Ascending aorta (tissue), 2 donors: ENCODE results near the gene CACNG4. TPM values are rescaled to one million over a fixed set of nuclear protein-coding genes. Genes with fewer than 3 reads are reported as not detected.

Experiments
- DNase-seq, 2 donors: peaks; one replicate each; pipeline ENCODE4 v3.0.0-alpha.2; 2019; ENCODE audit warnings: low spot score in 2 of 2
- H3K27ac ChIP-seq, 2 donors: fragments of 200-600 bp; sonication (generic); one replicate each; pipeline ENCODE4 v1.5.1; 2016 to 2017; ENCODE audit warnings: mild to moderate bottlenecking in 1 of 2
- H3K27me3 ChIP-seq: fragments of 200-600 bp; sonication (generic); one replicate; pipeline ENCODE4 v1.5.1; 2017
- H3K36me3 ChIP-seq, 2 donors: fragments of 200-600 bp; sonication (generic); one replicate each; pipeline ENCODE4 v1.5.1; 2016
- H3K4me1 ChIP-seq, 2 donors: fragments of 200-600 bp; sonication (generic); one replicate each; pipeline ENCODE4 v1.5.1; 2016 to 2017; ENCODE audit warnings: mild to moderate bottlenecking in 1 of 2
- H3K4me3 ChIP-seq, 2 donors: fragments of 200-600 bp; sonication (generic); one replicate each; pipeline ENCODE4 v1.5.1; 2016 to 2017; ENCODE audit warnings: mild to moderate bottlenecking in 1 of 2
- H3K9me3 ChIP-seq, 2 donors: fragments of 200-600 bp; sonication (generic); one replicate each; pipeline ENCODE4 v1.5.1; 2016
- intact Hi-C: fragments of 100-400 bp; cut with DNase I; formaldehyde crosslinking; loops from one replicate; pipeline ENCODE4 v1.15.1; 2023
- total RNA-seq: library from RNA; depleted of rRNA; stranded (reverse); fragments of >200 nt; gene quantifications from one replicate; pipeline ENCODE4 v1.1.0, GENCODE V29; 2016
- TF ChIP-seq, protein P1 (sequence below), 3 experiments: fragments of 200-600 bp in 2 of 3; fragments of 450-650 bp in 1 of 3; sonication (generic) in 2 of 3; IDR thresholded peaks; one replicate each; pipeline ENCODE4 v1.5.1; 2016 to 2019; ENCODE audit warnings: antibody characterized with exemption in 3 of 3, mild to moderate bottlenecking in 1 of 3, moderate library complexity in 1 of 3

Gene CACNG4
- total RNA-seq, 1 donor from 2014 or later = not detected

DNA sequence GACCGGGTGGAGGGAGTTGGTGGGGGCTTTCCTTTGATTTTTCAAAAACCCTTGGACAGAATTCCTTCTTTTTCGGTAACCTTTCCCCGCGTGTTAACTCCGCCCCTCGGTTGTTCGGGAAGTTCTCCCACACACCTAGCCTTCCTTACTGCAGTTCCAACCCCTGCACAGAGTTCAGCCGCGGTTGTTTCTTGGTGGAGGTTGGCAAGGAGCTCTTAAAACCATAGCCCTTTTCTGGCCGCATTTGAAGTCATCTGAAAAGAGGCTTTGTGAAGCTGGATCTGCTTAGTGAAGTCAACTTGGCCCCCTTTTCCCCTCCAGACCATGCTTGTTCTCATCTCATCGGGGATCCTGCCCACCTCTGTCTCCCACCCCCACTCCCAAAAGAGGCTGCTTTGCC lies 1.8 kb downstream of the CACNG4 start:
- peaks cover 0 to 3% of the 10 kb centered on the region in 2 donors for H3K4me1 ChIP-seq
- no peaks in the 10 kb centered on the region for H3K36me3 ChIP-seq
- peaks cover 8% of the 10 kb centered on the region for H3K27me3 ChIP-seq
- peak overlapping the region in 1 of 2 donors; percentile 60 for H3K4me3 ChIP-seq
- H3K27ac ChIP-seq = no peak overlapping the region
- TF ChIP-seq, protein P1, sequence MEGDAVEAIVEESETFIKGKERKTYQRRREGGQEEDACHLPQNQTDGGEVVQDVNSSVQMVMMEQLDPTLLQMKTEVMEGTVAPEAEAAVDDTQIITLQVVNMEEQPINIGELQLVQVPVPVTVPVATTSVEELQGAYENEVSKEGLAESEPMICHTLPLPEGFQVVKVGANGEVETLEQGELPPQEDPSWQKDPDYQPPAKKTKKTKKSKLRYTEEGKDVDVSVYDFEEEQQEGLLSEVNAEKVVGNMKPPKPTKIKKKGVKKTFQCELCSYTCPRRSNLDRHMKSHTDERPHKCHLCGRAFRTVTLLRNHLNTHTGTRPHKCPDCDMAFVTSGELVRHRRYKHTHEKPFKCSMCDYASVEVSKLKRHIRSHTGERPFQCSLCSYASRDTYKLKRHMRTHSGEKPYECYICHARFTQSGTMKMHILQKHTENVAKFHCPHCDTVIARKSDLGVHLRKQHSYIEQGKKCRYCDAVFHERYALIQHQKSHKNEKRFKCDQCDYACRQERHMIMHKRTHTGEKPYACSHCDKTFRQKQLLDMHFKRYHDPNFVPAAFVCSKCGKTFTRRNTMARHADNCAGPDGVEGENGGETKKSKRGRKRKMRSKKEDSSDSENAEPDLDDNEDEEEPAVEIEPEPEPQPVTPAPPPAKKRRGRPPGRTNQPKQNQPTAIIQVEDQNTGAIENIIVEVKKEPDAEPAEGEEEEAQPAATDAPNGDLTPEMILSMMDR (IDR thresholded peaks at IDR 0.05) = no peak
- H3K9me3 ChIP-seq = no peaks in the 10 kb centered on the region
- intact Hi-C loops = no loop called here
- DNase-seq = no peak

DNA sequence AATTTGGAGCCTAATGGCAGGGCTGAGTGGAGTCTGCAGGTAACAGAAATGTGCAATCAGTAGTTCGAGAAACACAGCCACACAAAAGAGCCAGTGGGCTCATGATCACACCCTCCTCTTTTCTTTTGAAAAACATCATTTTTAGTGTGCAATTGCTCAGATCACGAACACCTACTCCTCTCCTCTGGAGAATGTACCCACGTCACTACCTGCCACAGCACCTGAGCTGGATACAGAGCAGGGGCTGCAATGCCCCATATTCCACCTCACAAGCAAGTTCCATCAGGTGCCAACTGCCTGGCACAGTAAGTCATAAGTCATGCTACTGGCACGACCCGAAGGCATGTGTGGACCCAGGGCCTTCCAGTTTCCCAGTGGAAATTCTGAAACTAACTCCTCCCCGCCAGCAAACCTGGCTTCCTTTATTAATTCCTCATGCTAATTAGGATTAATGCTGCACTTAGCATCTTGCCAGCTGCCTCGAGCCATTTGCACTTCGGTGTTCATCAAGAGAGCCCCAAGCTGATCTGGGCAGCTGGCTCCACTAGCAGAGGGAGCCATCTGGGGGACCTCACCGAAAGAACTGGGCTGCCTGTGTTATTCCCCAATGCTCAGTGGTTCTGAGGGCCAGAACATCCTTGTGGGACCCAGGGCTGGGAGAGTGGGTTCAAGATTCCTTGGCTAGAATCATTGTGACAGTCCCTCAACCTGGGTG lies 2.4 kb downstream of the CACNG4 start:
- H3K27me3 ChIP-seq = peaks cover 8% of the 10 kb centered on the region
- intact Hi-C loops = no loop called here

DNA sequence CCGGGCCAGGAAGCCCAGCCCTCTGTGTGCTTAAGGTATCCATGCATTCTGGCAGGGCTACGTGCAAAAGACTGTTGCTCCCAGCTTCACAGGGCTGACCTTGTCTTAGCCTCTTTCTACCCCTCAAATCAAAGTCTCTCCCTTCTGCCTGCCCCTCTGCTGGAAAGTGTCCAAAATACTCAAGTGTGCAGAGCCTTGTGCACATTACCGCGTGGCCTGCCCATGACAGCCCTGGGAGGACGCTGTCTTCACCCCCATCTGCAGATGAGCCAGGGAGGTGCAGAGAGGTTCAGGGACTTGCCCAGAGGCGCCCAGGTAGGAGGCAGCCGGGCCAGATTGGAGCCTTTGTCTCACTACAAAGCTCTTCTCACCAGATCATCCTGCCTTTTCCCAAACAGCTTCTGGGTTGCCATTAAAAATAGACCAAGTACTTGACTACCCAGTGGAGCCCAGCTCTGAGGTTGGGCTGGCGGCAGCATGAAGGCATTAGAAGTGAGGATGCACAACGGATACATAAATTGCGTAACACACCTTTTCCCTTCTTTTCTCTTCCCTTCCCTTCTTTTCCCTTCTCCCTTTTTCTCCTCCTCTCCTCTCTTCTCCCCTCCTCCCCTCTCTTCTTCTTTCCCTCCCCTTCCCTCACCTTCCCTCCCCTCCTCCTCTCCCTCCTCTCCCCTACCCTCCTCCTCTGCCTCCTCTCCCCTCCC lies 3.5 kb downstream of the CACNG4 start:
- no peaks in the 10 kb centered on the region for H3K9me3 ChIP-seq
- H3K27ac ChIP-seq = no peak overlapping the region
- intact Hi-C loops = no loop called here
- no peak for DNase-seq
- H3K27me3 ChIP-seq = peaks cover 8% of the 10 kb centered on the region
- TF ChIP-seq, protein P1 (IDR thresholded peaks at IDR 0.05) = no peak
- peaks cover 0 to 3% of the 10 kb centered on the region in 2 donors for H3K4me1 ChIP-seq
- H3K36me3 ChIP-seq = no peaks in the 10 kb centered on the region
- H3K4me3 ChIP-seq = no peak overlapping the region

More for the DNA sequence above, 2.4 kb downstream of the CACNG4 start:
- Histone ChIP-seq H3K36me3 (no peaks in the 10 kb centered on the region), H3K4me1 (peaks cover 0 to 3% of the 10 kb centered on the region in 2 donors), H3K9me3 (no peaks in the 10 kb centered on the region), H3K27ac (no peak overlapping the region), H3K4me3 (no peak overlapping the region)
- TF ChIP-seq, protein P1 (IDR thresholded peaks at IDR 0.05) = no peak
- DNase-seq = no peak

DNA sequence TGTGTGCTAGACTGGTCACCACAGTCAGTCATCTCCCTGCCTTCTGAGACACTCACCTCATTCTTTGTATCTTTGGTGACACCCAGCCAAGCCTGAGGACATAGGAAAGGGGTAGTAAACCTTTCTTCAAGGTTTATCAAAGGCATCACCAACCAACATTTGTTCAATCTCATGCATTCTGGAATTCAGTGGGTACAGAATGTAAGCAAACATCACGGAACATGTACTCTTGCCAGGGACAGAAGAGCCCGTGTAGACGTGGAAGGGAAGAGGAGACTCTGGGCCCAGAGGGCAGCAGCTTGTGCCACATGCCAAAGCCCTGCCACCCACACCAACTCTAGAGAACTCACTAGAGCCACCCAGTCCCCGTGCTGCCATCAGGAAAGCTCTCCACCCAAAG lies 4.4 kb downstream of the CACNG4 start:
- Histone ChIP-seq H3K4me3 (no peak overlapping the region), H3K9me3 (no peaks in the 10 kb centered on the region), H3K27me3 (peaks cover 8% of the 10 kb centered on the region), H3K36me3 (no peaks in the 10 kb centered on the region), H3K4me1 (peaks cover 0 to 3% of the 10 kb centered on the region in 2 donors), H3K27ac (no peak overlapping the region)
- intact Hi-C loops = no loop called here
- no peak for DNase-seq
- TF ChIP-seq, protein P1 (IDR thresholded peaks at IDR 0.05) = no peak

DNA sequence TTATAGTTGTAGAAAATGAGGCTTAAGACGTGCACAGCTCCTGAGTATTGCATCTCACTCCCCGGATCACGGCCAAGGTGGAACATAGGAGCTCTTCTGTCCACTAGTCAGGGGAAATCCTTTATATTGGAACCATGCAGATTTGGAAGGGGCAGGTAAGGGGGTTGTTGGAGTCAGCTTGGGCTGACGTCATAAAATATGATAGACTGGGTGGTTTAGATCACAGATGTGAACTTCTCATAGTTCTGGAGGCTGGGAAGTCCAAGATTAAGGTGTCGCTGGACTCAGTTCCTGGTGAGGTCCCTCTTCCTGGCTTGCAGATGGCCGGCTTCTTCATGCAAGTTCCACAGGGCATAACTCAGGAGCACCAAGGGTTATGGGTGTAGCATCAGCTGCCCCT lies 5.6 kb downstream of the CACNG4 start:
- Histone ChIP-seq H3K36me3 (no peaks in the 10 kb centered on the region), H3K9me3 (no peaks in the 10 kb centered on the region), H3K4me3 (no peak overlapping the region), H3K4me1 (peaks cover 0 to under 1% of the 10 kb centered on the region in 2 donors), H3K27ac (no peak overlapping the region), H3K27me3 (peaks cover 8% of the 10 kb centered on the region)
- intact Hi-C loops = no loop called here
- TF ChIP-seq, protein P1 (IDR thresholded peaks at IDR 0.05) = no peak
- no peak for DNase-seq
